Measurements from ENCODE around the gene SACM1L.

The SACM1L gene

DNA sequence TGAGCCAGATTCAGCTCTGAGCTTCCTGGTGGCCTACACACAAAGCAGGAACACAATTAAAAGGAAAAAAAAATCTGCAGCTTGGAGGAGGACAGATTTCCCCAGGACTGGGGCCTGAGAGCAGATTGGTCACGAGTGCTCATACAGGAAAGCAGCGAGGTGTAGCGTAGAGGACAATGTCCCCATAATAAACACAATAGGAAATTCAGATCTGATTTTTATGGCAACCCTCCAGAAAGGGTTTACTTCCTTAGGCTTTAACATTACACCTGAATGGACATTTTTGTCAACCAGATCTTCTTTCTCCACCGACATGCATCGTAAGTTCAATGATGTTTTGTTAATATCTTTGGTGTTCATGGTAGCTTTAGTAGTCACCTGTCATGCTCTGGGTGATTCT is 83.9 kb downstream of the SACM1L start:
- no peak overlapping the region for H3K4me3 ChIP-seq (ENCODE audit: low read depth, low read length)
- DNase-seq (ENCODE audit: low read depth): no peak
- TF ChIP-seq MYC (IDR thresholded peaks at IDR 0.05; ENCODE audit: low read depth, low read length): no peak
- TF ChIP-seq, protein P1, sequence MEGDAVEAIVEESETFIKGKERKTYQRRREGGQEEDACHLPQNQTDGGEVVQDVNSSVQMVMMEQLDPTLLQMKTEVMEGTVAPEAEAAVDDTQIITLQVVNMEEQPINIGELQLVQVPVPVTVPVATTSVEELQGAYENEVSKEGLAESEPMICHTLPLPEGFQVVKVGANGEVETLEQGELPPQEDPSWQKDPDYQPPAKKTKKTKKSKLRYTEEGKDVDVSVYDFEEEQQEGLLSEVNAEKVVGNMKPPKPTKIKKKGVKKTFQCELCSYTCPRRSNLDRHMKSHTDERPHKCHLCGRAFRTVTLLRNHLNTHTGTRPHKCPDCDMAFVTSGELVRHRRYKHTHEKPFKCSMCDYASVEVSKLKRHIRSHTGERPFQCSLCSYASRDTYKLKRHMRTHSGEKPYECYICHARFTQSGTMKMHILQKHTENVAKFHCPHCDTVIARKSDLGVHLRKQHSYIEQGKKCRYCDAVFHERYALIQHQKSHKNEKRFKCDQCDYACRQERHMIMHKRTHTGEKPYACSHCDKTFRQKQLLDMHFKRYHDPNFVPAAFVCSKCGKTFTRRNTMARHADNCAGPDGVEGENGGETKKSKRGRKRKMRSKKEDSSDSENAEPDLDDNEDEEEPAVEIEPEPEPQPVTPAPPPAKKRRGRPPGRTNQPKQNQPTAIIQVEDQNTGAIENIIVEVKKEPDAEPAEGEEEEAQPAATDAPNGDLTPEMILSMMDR (IDR thresholded peaks at IDR 0.05; ENCODE audit: low read depth, low read length): no peak
- TF ChIP-seq POLR2A (IDR thresholded peaks at IDR 0.05; ENCODE audit: extremely low read depth, insufficient read length): no peak
- TF ChIP-seq, protein P2, sequence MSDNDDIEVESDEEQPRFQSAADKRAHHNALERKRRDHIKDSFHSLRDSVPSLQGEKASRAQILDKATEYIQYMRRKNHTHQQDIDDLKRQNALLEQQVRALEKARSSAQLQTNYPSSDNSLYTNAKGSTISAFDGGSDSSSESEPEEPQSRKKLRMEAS (IDR thresholded peaks at IDR 0.05; ENCODE audit: low read depth, low read length): no peak

DNA sequence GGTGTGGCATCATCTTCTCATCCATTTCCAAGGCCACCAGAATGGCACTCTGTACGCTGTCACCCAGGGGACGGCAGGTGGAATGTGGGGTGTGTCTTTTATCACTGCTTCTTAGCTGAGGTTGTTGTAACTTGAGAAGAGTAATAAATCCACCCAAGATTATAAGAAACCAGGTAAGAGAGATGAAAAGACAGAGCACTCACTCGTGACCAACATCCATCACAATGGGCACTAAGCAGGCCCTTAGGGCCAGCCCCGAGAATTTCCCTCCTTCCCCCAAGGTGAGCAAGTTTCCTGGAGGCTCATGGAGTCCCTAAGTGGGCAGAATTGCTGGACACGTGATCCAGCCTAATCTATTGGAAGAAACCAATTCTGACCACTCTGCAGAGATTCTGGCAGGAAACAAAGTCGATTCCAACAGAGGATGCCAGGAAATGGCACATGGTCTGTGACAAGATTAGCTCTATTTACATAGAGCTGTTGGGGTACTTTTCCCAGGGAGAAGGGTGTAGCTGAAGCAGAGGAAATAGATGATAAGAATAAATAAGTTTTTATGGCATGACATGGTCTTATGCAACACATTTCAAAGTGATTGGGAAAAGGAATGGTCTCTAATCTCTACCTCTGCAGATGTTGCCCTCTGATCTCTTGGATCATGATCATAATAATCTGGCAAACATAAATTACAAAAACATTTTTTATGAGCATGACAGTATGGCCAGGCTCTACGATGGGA is 84.7 kb downstream of the SACM1L start:
- H3K4me3 ChIP-seq (ENCODE audit: low read depth, low read length): no peak overlapping the region
- no peak for DNase-seq (ENCODE audit: low read depth)
- TF ChIP-seq MYC (IDR thresholded peaks at IDR 0.05; ENCODE audit: low read depth, low read length) (no peak), POLR2A (IDR thresholded peaks at IDR 0.05; ENCODE audit: extremely low read depth, insufficient read length) (no peak)
- TF ChIP-seq, protein P1 (IDR thresholded peaks at IDR 0.05; ENCODE audit: low read depth, low read length): no peak
- TF ChIP-seq, protein P2 (IDR thresholded peaks at IDR 0.05; ENCODE audit: low read depth, low read length): no peak

DNA sequence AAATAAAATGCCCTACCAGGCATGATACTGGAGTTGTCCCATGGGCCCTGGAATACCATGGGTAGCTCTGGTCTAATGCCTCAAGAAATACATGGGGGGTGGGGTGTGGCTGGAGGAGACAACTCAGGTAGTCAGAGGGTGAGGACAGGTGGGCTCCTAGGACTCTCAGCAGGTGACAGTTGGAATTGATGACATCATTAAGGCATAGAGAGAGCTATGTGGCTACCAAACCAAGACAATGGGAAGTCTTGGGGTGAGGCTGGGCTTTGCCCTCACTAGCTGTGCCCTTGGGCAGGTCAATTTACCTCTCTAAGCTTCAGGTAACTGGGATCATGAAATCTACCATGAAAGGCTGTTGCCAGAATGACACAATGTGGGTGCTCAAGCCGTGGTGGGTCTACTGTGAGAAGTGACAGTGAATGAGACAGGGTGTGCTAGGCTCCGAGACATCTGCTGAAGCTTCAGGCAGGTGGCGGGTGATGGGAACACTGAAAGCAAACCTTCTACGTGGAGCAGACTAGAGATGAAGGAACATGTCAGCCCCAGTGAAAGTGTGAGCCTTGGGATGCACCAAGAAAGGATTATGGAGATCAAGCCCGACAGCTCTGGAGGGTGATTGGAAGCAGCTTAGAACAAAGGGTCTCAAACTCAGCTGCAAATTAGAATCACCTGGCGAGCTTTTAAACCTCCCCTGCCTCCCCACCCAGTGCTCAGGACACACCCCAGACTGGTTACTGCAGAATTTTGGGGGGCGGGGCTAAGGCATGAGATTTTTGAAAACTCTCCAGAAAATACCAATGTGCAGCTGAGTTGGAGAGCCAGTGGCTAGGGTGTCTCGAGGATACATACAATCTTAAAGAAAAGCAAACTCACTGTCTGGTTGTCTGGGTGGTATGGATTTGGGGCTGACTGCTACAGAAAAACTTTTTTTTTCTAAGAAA is 85.7 kb downstream of the SACM1L start:
- DNase-seq (ENCODE audit: low read depth): no peak
- no peak for TF ChIP-seq MYC (IDR thresholded peaks at IDR 0.05; ENCODE audit: low read depth, low read length)
- TF ChIP-seq, protein P1 (IDR thresholded peaks at IDR 0.05; ENCODE audit: low read depth, low read length): no peak
- no peak for TF ChIP-seq POLR2A (IDR thresholded peaks at IDR 0.05; ENCODE audit: extremely low read depth, insufficient read length)
- TF ChIP-seq, protein P2 (IDR thresholded peaks at IDR 0.05; ENCODE audit: low read depth, low read length): no peak
- no peak overlapping the region for H3K4me3 ChIP-seq (ENCODE audit: low read depth, low read length)

DNA sequence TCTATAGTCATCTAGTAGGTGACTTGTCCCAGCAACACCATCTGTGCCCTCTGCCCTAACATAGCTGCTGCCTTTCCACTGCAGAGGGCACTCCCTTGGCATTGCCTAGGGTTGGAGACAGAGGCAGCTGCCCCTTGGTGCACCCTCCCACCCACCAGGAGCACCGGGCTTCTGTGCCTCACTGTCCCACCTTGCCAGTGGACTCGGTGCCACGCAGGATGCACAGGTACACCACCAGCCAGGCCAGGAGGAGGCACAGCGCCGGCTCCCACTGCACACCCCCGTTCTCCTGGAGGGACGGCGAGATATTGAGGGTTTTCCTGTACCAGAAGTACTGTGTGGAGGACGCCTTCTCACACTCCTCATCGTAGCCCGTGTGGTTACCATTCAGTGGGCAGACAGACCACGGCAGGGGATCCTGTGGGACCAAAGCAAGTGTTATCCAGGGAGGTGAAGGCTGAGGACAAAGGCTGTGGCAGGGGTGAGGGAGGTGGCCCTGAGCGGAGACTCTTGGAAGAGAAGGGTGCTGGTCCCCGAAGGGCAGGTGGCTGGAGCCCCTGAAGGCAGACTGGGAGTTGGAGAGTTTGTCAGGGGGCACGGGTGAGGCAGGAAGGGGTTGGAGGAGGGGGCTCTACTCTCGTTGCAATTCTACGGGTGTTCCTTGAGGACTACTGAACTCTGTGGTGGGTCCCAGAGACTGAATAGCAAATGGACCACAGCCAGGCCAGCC is 86.5 kb downstream of the SACM1L start:
- TF ChIP-seq POLR2A (IDR thresholded peaks at IDR 0.05; ENCODE audit: extremely low read depth, insufficient read length): no peak
- TF ChIP-seq MYC (IDR thresholded peaks at IDR 0.05; ENCODE audit: low read depth, low read length): no peak
- TF ChIP-seq, protein P1 (IDR thresholded peaks at IDR 0.05; ENCODE audit: low read depth, low read length): no peak
- TF ChIP-seq, protein P2 (IDR thresholded peaks at IDR 0.05; ENCODE audit: low read depth, low read length): no peak
- DNase-seq (ENCODE audit: low read depth): no peak
- no peak overlapping the region for H3K4me3 ChIP-seq (ENCODE audit: low read depth, low read length)

DNA sequence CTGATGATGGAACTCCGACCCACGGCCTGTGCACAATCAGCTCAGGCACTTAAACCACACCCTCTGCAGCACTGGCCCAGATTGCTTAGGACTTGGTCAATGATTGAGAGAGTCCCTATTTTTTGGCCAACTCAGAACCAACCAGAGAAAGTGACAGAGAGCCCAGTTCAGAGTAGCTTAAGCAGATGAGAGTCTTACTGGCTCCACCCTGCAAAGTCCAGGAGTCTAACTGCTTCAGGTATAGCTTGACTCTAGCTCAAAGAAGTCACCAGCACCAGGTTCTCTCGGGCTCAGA is 87.1 kb downstream of the SACM1L start:
- H3K4me3 ChIP-seq (ENCODE audit: low read depth, low read length): no peak overlapping the region
- TF ChIP-seq, protein P1 (IDR thresholded peaks at IDR 0.05; ENCODE audit: low read depth, low read length): no peak
- TF ChIP-seq MYC (IDR thresholded peaks at IDR 0.05; ENCODE audit: low read depth, low read length) (no peak), POLR2A (IDR thresholded peaks at IDR 0.05; ENCODE audit: extremely low read depth, insufficient read length) (no peak)
- DNase-seq (ENCODE audit: low read depth): no peak

Data from NB4 (cell line).